Trophoblast cell (in vitro differentiated cells and primary cell): ENCODE data around the gene MYD88.
"Not testable (repeated sequence)": the region's sequence is repeated elsewhere in the genome, so short reads cannot be mapped to it uniquely, and the experiment has no call there.

Experiments used
- DNase-seq, 2 donors: peaks; one replicate each; pipeline ENCODE4 v3.0.0-alpha.2; 2016
- H2AFZ ChIP-seq: 2 replicates; pipeline ENCODE4 v1.6.1; 2013; ENCODE audit warnings: low read length, moderate library complexity, mild to moderate bottlenecking; ENCODE audit not compliant: insufficient read depth, poor library complexity
- H2AK5ac ChIP-seq: 2 replicates; pipeline ENCODE4 v1.6.1; 2013; ENCODE audit warnings: mild to moderate bottlenecking, low read length
- H2BK120ac ChIP-seq: 2 replicates; pipeline ENCODE4 v1.6.1; 2013; ENCODE audit warnings: low read length, mild to moderate bottlenecking, moderate library complexity; ENCODE audit not compliant: insufficient read depth, poor library complexity
- H2BK12ac ChIP-seq: 2 replicates; pipeline ENCODE4 v1.6.1; 2013; ENCODE audit warnings: mild to moderate bottlenecking, low read length, moderate library complexity
- H2BK5ac ChIP-seq: 2 replicates; pipeline ENCODE4 v1.6.1; 2013; ENCODE audit warnings: low read length, low read depth, moderate library complexity, mild to moderate bottlenecking; ENCODE audit not compliant: poor library complexity
- H3K14ac ChIP-seq: 2 replicates; pipeline ENCODE4 v1.6.1; 2013; ENCODE audit warnings: mild to moderate bottlenecking, low read length
- H3K18ac ChIP-seq: 2 replicates; pipeline ENCODE4 v1.6.1; 2013; ENCODE audit warnings: mild to moderate bottlenecking, low read length
- H3K23ac ChIP-seq: 2 replicates; pipeline ENCODE4 v1.6.1; 2013; ENCODE audit warnings: low read length
- H3K27ac ChIP-seq: 2 replicates; pipeline ENCODE4 v1.5.1; 2013; ENCODE audit warnings: low read depth, mild to moderate bottlenecking, inconsistent platforms, low read length, moderate library complexity
- H3K27me3 ChIP-seq: 2 replicates; pipeline ENCODE4 v1.6.1; 2013; ENCODE audit warnings: inconsistent platforms, mild to moderate bottlenecking, low read length, moderate library complexity; ENCODE audit not compliant: insufficient read depth
- H3K36me3 ChIP-seq, 2 experiments: 1 replicate in 1 of 2; 2 replicates in 1 of 2; pipeline ENCODE4 v1.6.1; 2013; ENCODE audit warnings: low read length in 2 of 2, mild to moderate bottlenecking in 2 of 2, moderate library complexity in 1 of 2; ENCODE audit not compliant: insufficient read depth in 2 of 2, control insufficient read depth in 1 of 2
- H3K4ac ChIP-seq: 2 replicates; pipeline ENCODE4 v1.6.1; 2013; ENCODE audit warnings: low read depth, mild to moderate bottlenecking, low read length, moderate library complexity
- H3K4me1 ChIP-seq, 2 experiments: 1 replicate in 1 of 2; 2 replicates in 1 of 2; pipeline ENCODE4 v1.6.1; 2013; ENCODE audit warnings: low read length in 2 of 2, mild to moderate bottlenecking in 2 of 2, moderate library complexity in 1 of 2; ENCODE audit not compliant: insufficient read depth in 2 of 2, control insufficient read depth in 1 of 2
- H3K4me2 ChIP-seq: 2 replicates; pipeline ENCODE4 v1.6.1; 2013; ENCODE audit warnings: inconsistent platforms, mild to moderate bottlenecking, low read length, moderate library complexity
- H3K4me3 ChIP-seq: 2 replicates; pipeline ENCODE4 v1.5.1; 2013; ENCODE audit warnings: mild to moderate bottlenecking, low read depth, low read length, inconsistent platforms
- H3K79me1 ChIP-seq: one replicate; pipeline ENCODE4 v1.6.1; 2013; ENCODE audit warnings: low read length
- H3K79me2 ChIP-seq: 2 replicates; pipeline ENCODE4 v1.6.1; 2013; ENCODE audit warnings: low read length, mild to moderate bottlenecking; ENCODE audit not compliant: control insufficient read depth, insufficient read depth, poor library complexity
- H3K9ac ChIP-seq: 2 replicates; pipeline ENCODE4 v1.6.1; 2013; ENCODE audit warnings: mild to moderate bottlenecking, low read length
- H3K9me3 ChIP-seq: 2 replicates; pipeline ENCODE4 v1.6.1; 2013; ENCODE audit warnings: low read depth, mild to moderate bottlenecking, control low read depth, inconsistent platforms, low read length; ENCODE audit not compliant: insufficient read depth
- H4K12ac ChIP-seq: 2 replicates; pipeline ENCODE4 v1.6.1; 2013; ENCODE audit warnings: low read depth, mild to moderate bottlenecking, low read length, moderate library complexity
- H4K8ac ChIP-seq: 2 replicates; pipeline ENCODE4 v1.6.1; 2013; ENCODE audit warnings: low read depth, mild to moderate bottlenecking, low read length, moderate library complexity
- H4K91ac ChIP-seq: one replicate; pipeline ENCODE4 v1.6.1; 2013; ENCODE audit warnings: low read depth, mild to moderate bottlenecking, low read length, moderate library complexity
- WGBS: extraction: QIAGEN DNeasy Blood & Tissue Kit; methylation state at CpG from one replicate; pipeline ENCODE4 v1.1.7; 2013; ENCODE audit warnings: missing lambda C conversion rate; ENCODE audit not compliant: insufficient read length, insufficient coverage; ENCODE audit errors: extremely low coverage; 5-methylcytosine and 5-hydroxymethylcytosine counted together

The MYD88 gene

DNA sequence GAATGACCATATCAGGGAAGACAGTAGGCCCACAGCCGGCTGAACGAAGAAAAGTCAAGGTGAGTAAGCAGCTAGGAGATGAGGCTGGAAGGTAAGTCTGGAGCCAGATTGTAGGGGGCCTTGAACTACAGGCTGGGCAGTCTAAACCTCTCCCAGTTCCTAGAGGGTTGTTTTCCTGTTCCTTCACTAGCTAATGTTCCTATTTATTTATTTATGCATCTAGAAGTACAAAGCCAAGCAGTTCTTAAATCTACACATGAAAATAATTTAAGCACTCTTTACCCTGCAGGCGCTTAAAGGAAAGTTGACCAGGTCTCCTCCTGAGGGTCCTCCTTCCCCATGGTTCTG lies 5.3 kb upstream of the MYD88 start:
- no peaks in the 10 kb centered on the region for H3K27me3 ChIP-seq
- peak overlapping the region; percentile 2 for H4K8ac ChIP-seq
- H2BK5ac ChIP-seq, result peak overlapping the region; percentile 71
- DNase-seq, result no peak
- H3K18ac ChIP-seq, result peak overlapping the region; percentile 5
- peaks cover 25% of the 10 kb centered on the region for H3K79me1 ChIP-seq
- no peak overlapping the region for H3K4me3 ChIP-seq
- H3K4ac ChIP-seq, result peak overlapping the region; percentile 7
- peak overlapping the region; percentile 9 for H4K91ac ChIP-seq
- peaks cover 10% of the 10 kb centered on the region for H3K79me2 ChIP-seq
- H3K4me2 ChIP-seq, result peak overlapping the region; percentile 51
- peak overlapping the region; percentile 3 for H3K14ac ChIP-seq
- no peaks in the 10 kb centered on the region for H3K9me3 ChIP-seq
- H2AK5ac ChIP-seq, result no peak overlapping the region
- H2AFZ ChIP-seq, result no peak overlapping the region
- no peak overlapping the region for H3K9ac ChIP-seq
- H4K12ac ChIP-seq, result no peak overlapping the region
- H2BK120ac ChIP-seq, result peak overlapping the region; percentile 67
- peaks cover 26 to 35% of the 10 kb centered on the region in 2 experiments for H3K36me3 ChIP-seq
- peak overlapping the region; percentile 34 for H2BK12ac ChIP-seq
- peaks cover 26 to 32% of the 10 kb centered on the region in 2 experiments for H3K4me1 ChIP-seq
- H3K23ac ChIP-seq, result peak overlapping the region; percentile 25
- H3K27ac ChIP-seq, result peak overlapping the region; percentile 92
- WGBS, result no CpG with 5 or more reads among the region's 3 CpGs

GRCh38 chr3:38133557-38134405 lies 4.7 kb upstream of the MYD88 start:
- Histone ChIP-seq H2AK5ac (peak overlapping the region; percentile 71), H4K91ac (peak overlapping the region; percentile 75), H4K8ac (peak overlapping the region; percentile 50), H2BK12ac (peak overlapping the region; percentile 72), H3K4ac (no peak overlapping the region), H3K9me3 (no peaks in the 10 kb centered on the region), H2BK5ac (peak overlapping the region; percentile 80), H3K14ac (peak overlapping the region; percentile 71), H3K27me3 (no peaks in the 10 kb centered on the region), H2AFZ (no peak overlapping the region), H3K79me1 (peaks cover 31% of the 10 kb centered on the region), H3K4me3 (no peak overlapping the region), H3K4me2 (peak overlapping the region; percentile 51), H4K12ac (no peak overlapping the region), H3K79me2 (peaks cover 15% of the 10 kb centered on the region), H3K9ac (no peak overlapping the region), H2BK120ac (peak overlapping the region; percentile 75), H3K18ac (peak overlapping the region; percentile 66), H3K23ac (no peak overlapping the region), H3K4me1 (peaks cover 27 to 34% of the 10 kb centered on the region in 2 experiments), H3K27ac (peak overlapping the region; percentile 92), H3K36me3 (peaks cover 24 to 32% of the 10 kb centered on the region in 2 experiments)
- no CpG with 5 or more reads among the region's 10 CpGs for WGBS
- DNase-seq, result peak in 1 of 2 donors; percentile 90

- no CpG with 5 or more reads among the region's 10 CpGs for WGBS
Observed at GRCh38 chr3:38134517-38135143, 3.8 kb upstream of the MYD88 start.

DNA sequence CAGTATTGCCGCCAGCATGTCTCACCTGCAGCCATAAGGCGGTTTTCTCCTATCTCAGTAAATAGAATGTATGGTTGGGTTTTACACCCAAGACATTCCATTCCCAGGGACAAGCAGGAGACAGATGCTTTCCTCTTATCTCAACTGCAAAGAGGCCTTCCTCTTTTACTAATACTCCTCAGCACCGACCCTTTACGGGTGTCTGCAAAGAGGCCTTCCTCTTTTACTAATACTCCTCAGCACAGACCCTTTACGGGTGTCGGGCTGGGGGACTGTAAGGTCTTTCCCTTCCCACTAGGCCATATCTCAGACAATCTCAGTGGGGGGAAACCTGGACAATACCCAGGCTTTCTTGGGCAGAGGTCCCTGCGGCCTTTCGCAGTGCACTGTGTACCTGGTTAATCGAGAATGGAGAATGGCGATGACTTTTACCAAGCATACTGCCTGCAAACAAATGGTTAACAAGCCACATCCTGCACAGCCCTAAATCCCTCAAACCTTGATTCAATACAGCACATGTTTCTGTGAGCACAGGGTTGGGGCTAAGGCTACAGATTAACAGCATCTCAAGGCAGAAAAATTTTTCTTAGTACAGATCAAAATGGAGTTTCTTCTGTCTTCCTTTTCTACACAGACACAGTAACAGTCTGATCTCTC lies 2.7 kb upstream of the MYD88 start:
- not testable (repeated sequence) for H3K27ac ChIP-seq, H2AFZ ChIP-seq, H3K18ac ChIP-seq, H2AK5ac ChIP-seq, H2BK5ac ChIP-seq, DNase-seq, H3K9me3 ChIP-seq, H3K4ac ChIP-seq, H3K9ac ChIP-seq, H4K8ac ChIP-seq, H3K27me3 ChIP-seq, H3K23ac ChIP-seq, H4K12ac ChIP-seq, H2BK12ac ChIP-seq, H2BK120ac ChIP-seq, H4K91ac ChIP-seq, H3K14ac ChIP-seq, H3K4me3 ChIP-seq
- peaks cover 17% of the 10 kb centered on the region for H3K79me2 ChIP-seq
- peaks cover 39 to 51% of the 10 kb centered on the region in 2 experiments for H3K4me1 ChIP-seq
- no CpG with 5 or more reads among the region's 10 CpGs for WGBS
- peak overlapping the region; percentile 80 for H3K4me2 ChIP-seq
- H3K36me3 ChIP-seq, result peaks cover 15 to 20% of the 10 kb centered on the region in 2 experiments
- peaks cover 33% of the 10 kb centered on the region for H3K79me1 ChIP-seq

More at GRCh38 chr3:38134517-38135143, 3.8 kb upstream of the MYD88 start:
- Histone ChIP-seq H3K79me2 (peaks cover 17% of the 10 kb centered on the region), H3K4me1 (peaks cover 31 to 40% of the 10 kb centered on the region in 2 experiments), H3K79me1 (peaks cover 33% of the 10 kb centered on the region), H3K36me3 (peaks cover 15 to 24% of the 10 kb centered on the region in 2 experiments)
- not testable (repeated sequence) for H3K4me2 ChIP-seq, H2BK120ac ChIP-seq, H3K4me3 ChIP-seq, DNase-seq, H4K8ac ChIP-seq, H3K4ac ChIP-seq, H3K9me3 ChIP-seq, H3K27me3 ChIP-seq, H3K18ac ChIP-seq, H3K23ac ChIP-seq, H2BK5ac ChIP-seq, H4K12ac ChIP-seq, H3K9ac ChIP-seq, H3K27ac ChIP-seq, H3K14ac ChIP-seq, H4K91ac ChIP-seq, H2AK5ac ChIP-seq, H2BK12ac ChIP-seq, H2AFZ ChIP-seq
